HG03103 (cell line): ENCODE measurements around the gene FAM219A.
"Not testable (repeated sequence)": the region's sequence is repeated elsewhere in the genome, so short reads cannot be mapped to it uniquely, and the experiment has no call there.

Experiments
- ATAC-seq: cut with Tn5 transposase; IDR thresholded peaks from one replicate; pipeline ENCODE4 v1.9.1; 2021; ENCODE audit warnings: low read depth; ENCODE audit not compliant: unreplicated experiment

FAM219A gene

GRCh38 chr9:34485822-34486221, 27.5 kb upstream of the FAM219A start:
- ATAC-seq, result no peak

- ATAC-seq, result no peak
Observed at GRCh38 chr9:34484678-34485077, 26.3 kb upstream of the FAM219A start.

GRCh38 chr9:34482746-34483145, 24.4 kb upstream of the FAM219A start:
- ATAC-seq, result not testable (repeated sequence)

- not testable (repeated sequence) for ATAC-seq
Observed at GRCh38 chr9:34481620-34482019, 23.2 kb upstream of the FAM219A start.

- ATAC-seq, result no peak
Observed at GRCh38 chr9:34479431-34479866, 21.1 kb upstream of the FAM219A start.

- ATAC-seq, result no peak
Observed at GRCh38 chr9:34477541-34477940, 19.2 kb upstream of the FAM219A start.

GRCh38 chr9:34475097-34475496, 16.7 kb upstream of the FAM219A start:
- no peak for ATAC-seq

- no peak for ATAC-seq
Observed at GRCh38 chr9:34465468-34465867, 7.1 kb upstream of the FAM219A start.

- no peak for ATAC-seq
Observed at GRCh38 chr9:34464571-34464970, 6.2 kb upstream of the FAM219A start.

- ATAC-seq, result no peak
Observed at GRCh38 chr9:34463901-34464232, 5.5 kb upstream of the FAM219A start.

GRCh38 chr9:34463098-34463900, 4.9 kb upstream of the FAM219A start:
- ATAC-seq, result no peak

- ATAC-seq, result no peak
Observed at GRCh38 chr9:34459941-34460340, 1.6 kb upstream of the FAM219A start.

GRCh38 chr9:34459356-34459755, 986 bp upstream of the FAM219A start:
- no peak for ATAC-seq

- ATAC-seq, result no peak
Observed at GRCh38 chr9:34458959-34459340, 580 bp upstream of the FAM219A start.

- ATAC-seq, result no peak
Observed at GRCh38 chr9:34457266-34458012, 931 bp downstream of the FAM219A start.

- no peak for ATAC-seq
Observed at GRCh38 chr9:34456746-34457145, 1.6 kb downstream of the FAM219A start.

GRCh38 chr9:34456151-34456550, 2.2 kb downstream of the FAM219A start:
- ATAC-seq, result no peak

- ATAC-seq, result no peak
Observed at GRCh38 chr9:34454571-34455065, 3.8 kb downstream of the FAM219A start.

- no peak for ATAC-seq
Observed at GRCh38 chr9:34452568-34452967, 5.8 kb downstream of the FAM219A start.

- no peak for ATAC-seq
Observed at GRCh38 chr9:34451545-34451944, 6.8 kb downstream of the FAM219A start.

- ATAC-seq, result no peak
Observed at GRCh38 chr9:34451135-34451534, 7.2 kb downstream of the FAM219A start.

- ATAC-seq, result no peak
Observed at GRCh38 chr9:34450644-34451043, 7.7 kb downstream of the FAM219A start.
